Measurements from ENCODE around the gene PPBP.
"Not testable (repeated sequence)": the region's sequence is repeated elsewhere in the genome, so short reads cannot be mapped to it uniquely, and the experiment has no call there.

The PPBP gene

DNA sequence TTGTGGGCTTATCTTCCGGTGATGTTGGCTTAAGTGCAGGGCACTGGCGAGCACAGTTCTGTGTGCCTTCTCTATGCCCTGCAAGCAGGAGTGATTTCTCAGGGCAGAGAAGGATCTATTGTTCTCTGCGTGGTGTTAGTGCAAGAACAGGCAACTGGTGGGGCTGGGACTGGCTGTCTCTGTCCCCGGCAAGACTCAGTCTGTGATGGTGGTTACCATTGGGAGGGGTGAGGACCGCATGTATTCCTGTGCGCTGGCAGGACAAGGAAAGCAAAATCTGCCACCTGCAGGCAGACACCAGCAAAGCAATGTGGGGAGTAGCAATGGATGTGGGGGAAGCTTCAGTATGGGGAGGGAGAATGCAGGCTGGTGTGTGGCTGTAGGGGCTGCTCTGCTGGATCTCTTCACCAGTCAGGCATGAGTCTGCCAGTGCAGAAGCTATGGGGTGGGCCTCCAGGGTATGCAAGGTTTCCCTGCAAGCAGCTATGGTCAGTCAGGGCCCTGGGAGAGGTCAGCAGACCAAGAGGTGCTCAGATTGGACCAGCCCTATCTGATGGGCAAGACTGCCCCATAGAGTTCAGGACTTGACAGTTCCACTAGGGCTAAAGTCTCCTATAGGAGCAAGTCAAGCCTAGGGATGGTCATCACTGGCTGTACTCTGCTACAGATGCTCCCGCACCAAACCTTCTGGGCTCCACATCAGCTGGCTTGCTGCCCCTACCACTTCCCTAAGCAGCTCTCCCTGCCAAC lies 23.0 kb downstream of the PPBP start:
- TF ChIP-seq, protein P1, sequence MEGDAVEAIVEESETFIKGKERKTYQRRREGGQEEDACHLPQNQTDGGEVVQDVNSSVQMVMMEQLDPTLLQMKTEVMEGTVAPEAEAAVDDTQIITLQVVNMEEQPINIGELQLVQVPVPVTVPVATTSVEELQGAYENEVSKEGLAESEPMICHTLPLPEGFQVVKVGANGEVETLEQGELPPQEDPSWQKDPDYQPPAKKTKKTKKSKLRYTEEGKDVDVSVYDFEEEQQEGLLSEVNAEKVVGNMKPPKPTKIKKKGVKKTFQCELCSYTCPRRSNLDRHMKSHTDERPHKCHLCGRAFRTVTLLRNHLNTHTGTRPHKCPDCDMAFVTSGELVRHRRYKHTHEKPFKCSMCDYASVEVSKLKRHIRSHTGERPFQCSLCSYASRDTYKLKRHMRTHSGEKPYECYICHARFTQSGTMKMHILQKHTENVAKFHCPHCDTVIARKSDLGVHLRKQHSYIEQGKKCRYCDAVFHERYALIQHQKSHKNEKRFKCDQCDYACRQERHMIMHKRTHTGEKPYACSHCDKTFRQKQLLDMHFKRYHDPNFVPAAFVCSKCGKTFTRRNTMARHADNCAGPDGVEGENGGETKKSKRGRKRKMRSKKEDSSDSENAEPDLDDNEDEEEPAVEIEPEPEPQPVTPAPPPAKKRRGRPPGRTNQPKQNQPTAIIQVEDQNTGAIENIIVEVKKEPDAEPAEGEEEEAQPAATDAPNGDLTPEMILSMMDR (IDR thresholded peaks at IDR 0.05; ENCODE audit: extremely low read depth, insufficient read depth, missing control alignments), result no peak
- DNase-seq (ENCODE audit: low spot score), result no peak
- in situ Hi-C loops (cut with MboI; ENCODE audit: low pct_unique_long_range_greater_than_20kb, low sequenced_read_pairs, unreplicated experiment), result no loop called here

DNA sequence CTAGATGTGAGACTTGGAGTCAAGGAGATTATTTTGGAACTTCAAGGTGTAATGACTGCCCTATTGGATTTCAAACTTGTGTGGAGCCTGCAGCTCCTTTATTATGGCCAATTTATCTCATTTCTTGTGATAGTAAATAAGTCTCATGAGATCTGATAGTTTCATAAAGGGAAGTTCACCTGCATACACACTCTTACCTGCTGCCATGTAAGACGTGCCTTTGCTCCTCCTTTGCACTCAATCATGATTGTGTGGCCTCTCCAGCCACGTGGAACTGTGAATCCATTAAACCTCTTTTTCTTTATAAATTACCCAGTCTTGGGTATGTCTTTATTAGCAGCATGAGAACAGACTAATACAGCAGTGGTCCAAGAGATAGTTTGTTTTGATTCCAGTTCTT lies 25.3 kb downstream of the PPBP start:
- DNase-seq (ENCODE audit: low spot score), result no peak
- in situ Hi-C loops (cut with MboI; ENCODE audit: low pct_unique_long_range_greater_than_20kb, low sequenced_read_pairs, unreplicated experiment), result no loop called here
- TF ChIP-seq, protein P1 (IDR thresholded peaks at IDR 0.05; ENCODE audit: extremely low read depth, insufficient read depth, missing control alignments), result no peak

DNA sequence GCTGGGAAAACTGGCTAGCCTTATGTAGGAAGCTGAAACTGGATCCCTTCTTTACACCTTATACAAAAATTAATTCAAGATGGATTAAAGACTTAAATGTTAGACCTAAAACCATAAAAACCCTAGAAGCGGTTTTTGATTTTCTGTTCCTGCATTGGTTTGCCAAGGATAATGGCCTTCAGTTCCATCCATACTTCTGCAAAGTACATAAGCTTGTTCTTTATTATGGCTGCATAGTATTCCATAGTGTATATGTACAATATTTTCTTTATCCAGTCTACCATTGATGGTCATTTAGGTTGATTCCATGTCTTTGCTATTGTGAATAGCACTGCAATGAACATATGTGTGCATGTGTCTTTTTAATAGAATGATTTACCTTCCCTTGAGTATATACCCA lies 28.9 kb downstream of the PPBP start:
- in situ Hi-C loops (cut with MboI; ENCODE audit: low pct_unique_long_range_greater_than_20kb, low sequenced_read_pairs, unreplicated experiment); DNase-seq (ENCODE audit: low spot score): not testable (repeated sequence)

DNA sequence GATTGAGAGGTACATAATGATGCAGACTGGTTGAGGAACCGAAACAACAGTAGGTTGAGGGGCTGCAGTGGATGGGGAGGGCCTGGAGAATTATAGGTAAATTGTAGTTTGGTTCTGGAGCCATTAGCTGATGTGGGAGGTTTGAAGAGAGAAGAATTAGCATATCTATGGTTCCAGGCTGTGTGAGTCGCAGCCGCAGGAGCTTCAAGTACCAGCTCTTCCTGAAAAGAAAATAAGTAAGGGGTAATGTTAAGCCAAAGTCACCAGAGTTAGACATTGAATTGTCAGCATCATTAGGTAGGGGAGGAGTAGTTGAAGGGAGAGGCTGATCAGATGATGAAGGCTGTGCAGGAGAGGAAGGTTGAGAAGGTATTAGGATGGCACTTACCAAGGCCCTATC lies 35.6 kb downstream of the PPBP start:
- TF ChIP-seq, protein P1 (IDR thresholded peaks at IDR 0.05; ENCODE audit: extremely low read depth, insufficient read depth, missing control alignments), result no peak
- in situ Hi-C loops (cut with MboI; ENCODE audit: low pct_unique_long_range_greater_than_20kb, low sequenced_read_pairs, unreplicated experiment), result no loop called here
- no peak for DNase-seq (ENCODE audit: low spot score)

DNA sequence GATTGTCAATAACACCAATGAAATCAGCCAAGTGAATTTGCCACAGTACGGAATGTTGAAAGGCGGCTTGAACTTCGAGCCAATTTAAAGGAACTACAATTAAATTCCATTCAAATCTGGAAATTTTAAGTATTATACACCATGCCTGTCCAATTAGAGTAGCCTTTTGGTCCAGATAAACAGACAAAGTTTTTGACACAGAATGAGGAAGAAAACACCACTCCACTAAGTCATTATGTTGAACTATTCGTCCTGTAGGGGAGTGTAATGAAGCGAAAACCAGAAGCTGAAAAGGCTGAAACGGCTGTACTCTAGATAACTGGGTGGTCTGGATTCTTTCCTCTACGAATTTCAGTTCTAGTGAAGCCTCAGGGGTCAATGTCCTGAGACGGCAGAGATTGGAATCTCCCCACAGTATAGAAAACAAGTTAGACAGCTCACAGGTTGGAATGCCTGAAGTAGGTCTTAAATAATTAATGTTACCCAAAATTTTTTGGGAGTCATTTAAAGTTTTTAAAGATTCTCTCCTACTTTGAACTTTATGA lies 37.5 kb downstream of the PPBP start:
- DNase-seq (ENCODE audit: low spot score); in situ Hi-C loops (cut with MboI; ENCODE audit: low pct_unique_long_range_greater_than_20kb, low sequenced_read_pairs, unreplicated experiment): not testable (repeated sequence)

DNA sequence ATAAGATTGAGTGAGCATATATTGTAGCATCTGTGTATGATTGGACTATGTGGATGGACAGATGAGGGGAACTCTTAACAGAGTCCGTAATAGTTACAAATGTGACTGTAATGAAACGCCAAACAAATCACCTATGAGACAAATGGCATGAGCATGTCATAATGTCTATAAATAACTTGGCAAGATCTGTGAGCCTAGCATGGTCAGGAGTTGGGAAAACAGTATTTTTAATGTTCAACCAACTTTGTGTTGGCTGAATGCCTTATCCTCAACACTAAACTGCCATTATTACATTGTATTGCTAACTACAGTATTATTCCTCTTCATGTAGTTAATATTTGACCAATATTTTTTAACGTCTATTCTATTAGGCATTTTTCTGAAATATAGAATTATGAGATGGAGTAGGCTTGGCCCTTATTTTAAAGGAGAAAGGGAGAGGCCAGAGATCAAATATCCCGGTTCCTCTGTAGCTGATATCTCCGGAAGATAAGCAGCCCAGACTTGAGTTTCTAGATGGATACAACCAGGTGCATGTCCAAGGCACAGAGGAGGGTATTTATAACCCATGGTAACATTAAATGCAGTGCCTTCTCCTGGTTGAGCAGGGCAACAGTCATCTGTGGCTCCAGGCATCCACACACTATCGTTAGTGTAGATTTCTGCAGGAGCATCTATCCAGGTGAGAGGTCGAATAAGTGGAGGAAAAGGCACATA lies 38.8 kb downstream of the PPBP start:
- TF ChIP-seq, protein P1 (IDR thresholded peaks at IDR 0.05; ENCODE audit: extremely low read depth, insufficient read depth, missing control alignments), result no peak
- in situ Hi-C loops (cut with MboI; ENCODE audit: low pct_unique_long_range_greater_than_20kb, low sequenced_read_pairs, unreplicated experiment), result no loop called here
- no peak for DNase-seq (ENCODE audit: low spot score)

DNA sequence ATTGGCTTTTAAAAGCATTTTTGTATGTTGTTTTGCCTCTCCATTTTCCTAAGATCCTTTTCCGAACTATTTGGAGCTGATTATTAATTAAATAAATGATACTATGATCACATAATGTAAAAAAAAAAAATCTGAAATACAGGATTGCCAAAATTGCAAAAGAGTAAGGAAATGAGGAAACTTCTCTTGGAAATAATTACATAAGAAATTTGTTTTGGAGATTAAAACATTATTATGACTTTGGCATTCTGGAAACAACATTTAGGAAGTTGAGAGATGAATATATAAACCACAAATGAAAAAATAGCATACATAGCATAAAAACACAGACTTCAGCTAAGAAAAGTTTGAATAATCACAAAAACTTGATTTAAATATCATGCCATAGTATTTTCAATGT lies 39.7 kb downstream of the PPBP start:
- in situ Hi-C loops (cut with MboI; ENCODE audit: low pct_unique_long_range_greater_than_20kb, low sequenced_read_pairs, unreplicated experiment), result no loop called here
- DNase-seq (ENCODE audit: low spot score), result no peak

More for the DNA sequence above, 39.7 kb downstream of the PPBP start:
- TF ChIP-seq, protein P1 (IDR thresholded peaks at IDR 0.05; ENCODE audit: extremely low read depth, insufficient read depth, missing control alignments), result no peak
